ENCODE measurements around the gene NEU2.

DNA sequence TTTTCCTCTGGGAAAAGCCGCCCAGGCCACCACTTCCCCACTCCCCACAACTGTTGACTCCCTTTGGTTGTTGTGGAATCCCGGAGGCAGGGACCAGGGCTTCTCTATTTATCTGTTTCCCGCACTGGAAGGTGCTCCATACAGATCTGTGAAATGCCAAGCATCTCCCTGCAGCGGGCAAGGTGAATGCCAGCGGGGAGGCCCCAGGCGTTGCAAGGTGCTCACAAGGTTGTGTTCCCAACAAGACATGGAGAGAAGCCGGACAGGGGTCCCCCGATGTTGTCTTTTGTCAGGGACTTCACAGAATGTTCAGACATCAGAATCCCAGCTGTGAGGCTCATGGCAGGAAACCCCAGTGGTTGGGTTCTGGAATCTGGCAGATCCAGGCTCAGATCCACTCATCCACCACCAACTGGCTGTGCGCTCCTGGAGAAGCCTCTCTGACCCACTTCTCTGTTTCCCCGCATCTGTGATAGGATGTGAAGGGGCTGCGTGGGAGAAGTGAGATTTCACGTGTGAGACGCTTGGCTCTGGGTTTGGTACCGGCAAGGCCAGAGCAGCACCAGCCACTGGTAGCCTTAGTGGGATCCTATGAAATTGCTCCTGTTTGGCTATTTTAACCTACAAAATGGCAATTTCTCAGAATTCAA lies 8.6 kb upstream of the NEU2 start:
- no peak for TF ChIP-seq POLR2A (IDR thresholded peaks at IDR 0.05)
- TF ChIP-seq, protein P1, sequence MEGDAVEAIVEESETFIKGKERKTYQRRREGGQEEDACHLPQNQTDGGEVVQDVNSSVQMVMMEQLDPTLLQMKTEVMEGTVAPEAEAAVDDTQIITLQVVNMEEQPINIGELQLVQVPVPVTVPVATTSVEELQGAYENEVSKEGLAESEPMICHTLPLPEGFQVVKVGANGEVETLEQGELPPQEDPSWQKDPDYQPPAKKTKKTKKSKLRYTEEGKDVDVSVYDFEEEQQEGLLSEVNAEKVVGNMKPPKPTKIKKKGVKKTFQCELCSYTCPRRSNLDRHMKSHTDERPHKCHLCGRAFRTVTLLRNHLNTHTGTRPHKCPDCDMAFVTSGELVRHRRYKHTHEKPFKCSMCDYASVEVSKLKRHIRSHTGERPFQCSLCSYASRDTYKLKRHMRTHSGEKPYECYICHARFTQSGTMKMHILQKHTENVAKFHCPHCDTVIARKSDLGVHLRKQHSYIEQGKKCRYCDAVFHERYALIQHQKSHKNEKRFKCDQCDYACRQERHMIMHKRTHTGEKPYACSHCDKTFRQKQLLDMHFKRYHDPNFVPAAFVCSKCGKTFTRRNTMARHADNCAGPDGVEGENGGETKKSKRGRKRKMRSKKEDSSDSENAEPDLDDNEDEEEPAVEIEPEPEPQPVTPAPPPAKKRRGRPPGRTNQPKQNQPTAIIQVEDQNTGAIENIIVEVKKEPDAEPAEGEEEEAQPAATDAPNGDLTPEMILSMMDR (IDR thresholded peaks at IDR 0.05 in 8 of 11, conservative IDR thresholded peaks at IDR 0.05 in 3 of 11), result no peak

Data from spleen (tissue), 7 donors.